HepG2 (cell line): ENCODE data around the gene TTC38. TPM values are rescaled to one million over a fixed set of nuclear protein-coding genes. Genes with fewer than 3 reads are reported as not detected.

Experiments
- RARA ChIP-seq: IDR thresholded peaks from 2 replicates; pipeline ENCODE4 v1.6.1; 2016; ENCODE audit warnings: missing genetic modification reagents, missing compliant biosample characterization
- SOX13 ChIP-seq, 3 experiments: fragments of 450-650 bp in 1 of 3; sonication (generic) in 1 of 3; formaldehyde crosslinking in 1 of 3; IDR thresholded peaks in 2 of 3; conservative IDR thresholded peaks in 1 of 3; 2 replicates each; pipeline versions ENCODE4 v1.5.0 to v1.6.1; 2016 to 2020; ENCODE audit warnings: antibody characterized with exemption in 1 of 3, mild to moderate bottlenecking in 1 of 3, missing compliant biosample characterization in 1 of 3, missing genetic modification reagents in 1 of 3, moderate library complexity in 1 of 3
- ZNF567 ChIP-seq: sonication (generic); formaldehyde crosslinking; IDR thresholded peaks from 2 replicates; pipeline ENCODE4 v1.8.1; 2023; ENCODE audit warnings: mild to moderate bottlenecking, missing genetic modification reagents, borderline replicate concordance
- ZNF781 ChIP-seq: sonication (generic); formaldehyde crosslinking; IDR thresholded peaks from 2 replicates; pipeline ENCODE4 v1.5.1; 2020; ENCODE audit warnings: borderline replicate concordance, mild to moderate bottlenecking, missing genetic modification reagents; ENCODE audit errors: not compliant biosample characterization
- polyA plus RNA-seq, 8 experiments: library from polyadenylated mRNA; depleted of rRNA in 3 of 8; stranded (reverse) in 7 of 8; unstranded in 1 of 8; fragments of >200 nt; fragmentation: Illumina TruSeq in 4 of 8; extraction: Trizol in 4 of 8; gene quantifications; 2 replicates each; pipeline versions ENCODE4 v1.2.1 to v1.2.3, GENCODE V29; 2011 to 2016; ENCODE audit warnings: low read depth in 4 of 8, missing spikeins in 1 of 8, mixed read lengths in 1 of 8; ENCODE audit not compliant: insufficient read depth in 1 of 8
- total RNA-seq, 5 experiments: library from RNA; depleted of rRNA; stranded (reverse); fragments of >200 nt; fragmentation: Illumina TruSeq; extraction: Trizol; gene quantifications; 2 replicates each; pipeline ENCODE4 v1.2.3, GENCODE V29; 2016; ENCODE audit warnings: low read depth in 1 of 5
- TF ChIP-seq, protein P1 (sequence below): sonication (generic); formaldehyde crosslinking; IDR thresholded peaks from 2 replicates; pipeline ENCODE4 v1.4.0; 2020; ENCODE audit warnings: low read depth, missing genetic modification reagents
- TF ChIP-seq, protein P2 (sequence below): sonication (generic); formaldehyde crosslinking; IDR thresholded peaks from 2 replicates; pipeline ENCODE4 v1.4.0; 2020; ENCODE audit warnings: missing genetic modification reagents
- TF ChIP-seq, protein P3 (sequence below): sonication (generic); formaldehyde crosslinking; IDR thresholded peaks from 2 replicates; pipeline ENCODE4 v1.8.0; 2022; ENCODE audit warnings: missing genetic modification reagents, mild to moderate bottlenecking, inconsistent platforms, borderline replicate concordance

The TTC38 gene
- total and polyA plus RNA-seq, 2 of the 13 experiments (the other 11 are each of a cell fraction or from before 2014, with no cell fraction given), result 101 to 105 TPM

DNA sequence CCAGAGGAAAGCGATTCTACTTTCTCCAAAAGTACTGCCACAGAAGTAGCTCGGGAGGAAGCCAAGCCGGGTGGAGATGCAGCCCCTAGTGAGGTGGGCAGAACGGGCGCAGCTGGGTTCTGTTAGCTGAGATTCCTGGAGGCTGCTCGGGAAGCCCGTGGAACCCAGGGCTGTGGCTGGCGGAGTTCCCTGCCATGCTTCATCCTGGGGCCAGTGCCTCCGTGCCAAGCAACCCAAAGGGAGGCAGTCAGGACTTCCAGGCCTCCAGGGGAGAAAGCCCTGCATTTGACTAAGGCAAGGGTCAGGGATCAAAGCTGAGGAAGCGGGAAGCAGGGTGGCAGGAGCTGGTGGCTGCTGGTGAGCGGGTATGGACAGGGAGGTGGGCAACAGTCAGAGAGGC, 61.0 kb downstream of the TTC38 start (continued):
- TF ChIP-seq, protein P1, sequence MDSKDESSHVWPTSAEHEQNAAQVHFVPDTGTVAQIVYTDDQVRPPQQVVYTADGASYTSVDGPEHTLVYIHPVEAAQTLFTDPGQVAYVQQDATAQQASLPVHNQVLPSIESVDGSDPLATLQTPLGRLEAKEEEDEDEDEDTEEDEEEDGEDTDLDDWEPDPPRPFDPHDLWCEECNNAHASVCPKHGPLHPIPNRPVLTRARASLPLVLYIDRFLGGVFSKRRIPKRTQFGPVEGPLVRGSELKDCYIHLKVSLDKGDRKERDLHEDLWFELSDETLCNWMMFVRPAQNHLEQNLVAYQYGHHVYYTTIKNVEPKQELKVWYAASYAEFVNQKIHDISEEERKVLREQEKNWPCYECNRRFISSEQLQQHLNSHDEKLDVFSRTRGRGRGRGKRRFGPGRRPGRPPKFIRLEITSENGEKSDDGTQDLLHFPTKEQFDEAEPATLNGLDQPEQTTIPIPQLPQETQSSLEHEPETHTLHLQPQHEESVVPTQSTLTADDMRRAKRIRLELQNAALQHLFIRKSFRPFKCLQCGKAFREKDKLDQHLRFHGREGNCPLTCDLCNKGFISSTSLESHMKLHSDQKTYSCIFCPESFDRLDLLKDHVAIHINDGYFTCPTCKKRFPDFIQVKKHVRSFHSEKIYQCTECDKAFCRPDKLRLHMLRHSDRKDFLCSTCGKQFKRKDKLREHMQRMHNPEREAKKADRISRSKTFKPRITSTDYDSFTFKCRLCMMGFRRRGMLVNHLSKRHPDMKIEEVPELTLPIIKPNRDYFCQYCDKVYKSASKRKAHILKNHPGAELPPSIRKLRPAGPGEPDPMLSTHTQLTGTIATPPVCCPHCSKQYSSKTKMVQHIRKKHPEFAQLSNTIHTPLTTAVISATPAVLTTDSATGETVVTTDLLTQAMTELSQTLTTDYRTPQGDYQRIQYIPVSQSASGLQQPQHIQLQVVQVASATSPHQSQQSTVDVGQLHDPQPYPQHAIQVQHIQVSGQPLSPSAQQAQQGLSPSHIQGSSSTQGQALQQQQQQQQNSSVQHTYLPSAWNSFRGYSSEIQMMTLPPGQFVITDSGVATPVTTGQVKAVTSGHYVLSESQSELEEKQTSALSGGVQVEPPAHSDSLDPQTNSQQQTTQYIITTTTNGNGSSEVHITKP (CRISPR knock-in tag), result no peak
- TF ChIP-seq ZNF567, result no peak
- TF ChIP-seq, protein P2, sequence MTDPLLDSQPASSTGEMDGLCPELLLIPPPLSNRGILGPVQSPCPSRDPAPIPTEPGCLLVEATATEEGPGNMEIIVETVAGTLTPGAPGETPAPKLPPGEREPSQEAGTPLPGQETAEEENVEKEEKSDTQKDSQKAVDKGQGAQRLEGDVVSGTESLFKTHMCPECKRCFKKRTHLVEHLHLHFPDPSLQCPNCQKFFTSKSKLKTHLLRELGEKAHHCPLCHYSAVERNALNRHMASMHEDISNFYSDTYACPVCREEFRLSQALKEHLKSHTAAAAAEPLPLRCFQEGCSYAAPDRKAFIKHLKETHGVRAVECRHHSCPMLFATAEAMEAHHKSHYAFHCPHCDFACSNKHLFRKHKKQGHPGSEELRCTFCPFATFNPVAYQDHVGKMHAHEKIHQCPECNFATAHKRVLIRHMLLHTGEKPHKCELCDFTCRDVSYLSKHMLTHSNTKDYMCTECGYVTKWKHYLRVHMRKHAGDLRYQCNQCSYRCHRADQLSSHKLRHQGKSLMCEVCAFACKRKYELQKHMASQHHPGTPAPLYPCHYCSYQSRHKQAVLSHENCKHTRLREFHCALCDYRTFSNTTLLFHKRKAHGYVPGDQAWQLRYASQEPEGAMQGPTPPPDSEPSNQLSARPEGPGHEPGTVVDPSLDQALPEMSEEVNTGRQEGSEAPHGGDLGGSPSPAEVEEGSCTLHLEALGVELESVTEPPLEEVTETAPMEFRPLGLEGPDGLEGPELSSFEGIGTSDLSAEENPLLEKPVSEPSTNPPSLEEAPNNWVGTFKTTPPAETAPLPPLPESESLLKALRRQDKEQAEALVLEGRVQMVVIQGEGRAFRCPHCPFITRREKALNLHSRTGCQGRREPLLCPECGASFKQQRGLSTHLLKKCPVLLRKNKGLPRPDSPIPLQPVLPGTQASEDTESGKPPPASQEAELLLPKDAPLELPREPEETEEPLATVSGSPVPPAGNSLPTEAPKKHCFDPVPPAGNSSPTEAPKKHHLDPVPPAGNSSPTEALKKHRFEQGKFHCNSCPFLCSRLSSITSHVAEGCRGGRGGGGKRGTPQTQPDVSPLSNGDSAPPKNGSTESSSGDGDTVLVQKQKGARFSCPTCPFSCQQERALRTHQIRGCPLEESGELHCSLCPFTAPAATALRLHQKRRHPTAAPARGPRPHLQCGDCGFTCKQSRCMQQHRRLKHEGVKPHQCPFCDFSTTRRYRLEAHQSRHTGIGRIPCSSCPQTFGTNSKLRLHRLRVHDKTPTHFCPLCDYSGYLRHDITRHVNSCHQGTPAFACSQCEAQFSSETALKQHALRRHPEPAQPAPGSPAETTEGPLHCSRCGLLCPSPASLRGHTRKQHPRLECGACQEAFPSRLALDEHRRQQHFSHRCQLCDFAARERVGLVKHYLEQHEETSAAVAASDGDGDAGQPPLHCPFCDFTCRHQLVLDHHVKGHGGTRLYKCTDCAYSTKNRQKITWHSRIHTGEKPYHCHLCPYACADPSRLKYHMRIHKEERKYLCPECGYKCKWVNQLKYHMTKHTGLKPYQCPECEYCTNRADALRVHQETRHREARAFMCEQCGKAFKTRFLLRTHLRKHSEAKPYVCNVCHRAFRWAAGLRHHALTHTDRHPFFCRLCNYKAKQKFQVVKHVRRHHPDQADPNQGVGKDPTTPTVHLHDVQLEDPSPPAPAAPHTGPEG (CRISPR knock-in tag), result no peak
- TF ChIP-seq RARA (CRISPR knock-in tag), result no peak
- TF ChIP-seq SOX13 (IDR thresholded peaks at IDR 0.05), result no peak
- TF ChIP-seq SOX13 (CRISPR knock-in tag; conservative IDR thresholded peaks at IDR 0.05 in 1 of 2, IDR thresholded peaks at IDR 0.05 in 1 of 2), result no peak
- TF ChIP-seq, protein P3, sequence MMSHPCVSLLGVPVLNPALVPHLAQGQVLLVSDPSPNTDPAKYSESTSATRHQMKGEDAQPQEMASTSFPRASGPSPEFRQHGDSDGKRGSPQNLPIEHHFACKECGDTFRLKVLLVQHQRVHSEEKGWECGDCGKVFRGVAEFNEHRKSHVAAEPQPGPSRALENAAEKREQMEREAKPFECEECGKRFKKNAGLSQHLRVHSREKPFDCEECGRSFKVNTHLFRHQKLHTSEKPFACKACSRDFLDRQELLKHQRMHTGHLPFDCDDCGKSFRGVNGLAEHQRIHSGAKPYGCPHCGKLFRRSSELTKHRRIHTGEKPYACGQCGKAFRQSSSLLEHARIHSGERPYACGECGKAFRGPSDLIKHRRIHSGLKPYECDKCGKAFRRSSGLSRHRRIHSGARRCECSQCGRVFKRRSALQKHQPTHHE (CRISPR knock-in tag), result no peak
- TF ChIP-seq ZNF781 (CRISPR knock-in tag), result no peak
